Raji (cell line): ENCODE measurements around the gene BLVRB.

ENCODE experiments used
- POLR2A ChIP-seq: IDR thresholded peaks from 2 replicates; pipeline ENCODE4 v1.6.1; 2011; ENCODE audit warnings: low read depth, low read length, control low read depth; ENCODE audit not compliant: insufficient read depth

Gene BLVRB

DNA sequence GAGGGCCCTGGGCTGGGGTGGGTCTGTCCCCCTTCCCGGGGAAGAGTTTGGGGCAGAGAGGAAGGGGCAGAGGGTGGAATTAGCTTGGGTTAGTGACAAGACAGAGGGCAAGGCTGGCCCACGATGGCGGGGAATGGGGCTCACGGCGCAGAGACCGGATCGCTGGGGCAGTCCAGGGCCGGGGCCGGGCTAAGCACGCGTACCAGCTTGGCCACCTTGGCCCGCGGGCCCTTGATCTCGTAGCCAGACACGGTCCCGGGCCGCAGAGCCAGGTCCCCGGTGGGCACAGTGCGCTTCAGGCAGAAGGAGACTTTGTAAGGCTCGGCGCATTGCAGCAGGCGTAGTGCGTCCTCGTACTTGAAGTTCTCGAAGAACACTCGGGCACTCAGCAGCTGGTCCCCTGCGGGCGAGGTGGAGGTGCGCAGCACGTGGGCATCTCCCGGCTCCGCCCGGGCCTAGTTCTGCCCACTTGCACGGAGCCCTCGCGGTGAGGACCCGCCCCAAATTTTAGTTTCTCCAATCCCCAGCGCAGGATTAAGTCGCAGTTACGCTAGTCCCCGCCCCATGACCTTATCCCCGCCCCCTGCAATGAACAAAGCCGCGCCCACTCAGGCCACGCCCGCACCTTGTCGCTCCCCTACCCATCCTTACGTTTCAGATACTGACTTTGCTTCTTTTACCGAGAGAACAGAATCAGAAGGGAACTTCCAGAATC is 67.0 kb downstream of the BLVRB start:
- TF ChIP-seq POLR2A = no peak
